Dedifferentiated amniotic fluid mesenchymal stem cell (primary cell): Measurements from ENCODE around the gene NVL.

Experiments
- DNase-seq: peaks from one replicate; pipeline ENCODE4 v3.0.0-alpha.2; 2016; ENCODE audit errors: extremely low spot score

The NVL gene

DNA sequence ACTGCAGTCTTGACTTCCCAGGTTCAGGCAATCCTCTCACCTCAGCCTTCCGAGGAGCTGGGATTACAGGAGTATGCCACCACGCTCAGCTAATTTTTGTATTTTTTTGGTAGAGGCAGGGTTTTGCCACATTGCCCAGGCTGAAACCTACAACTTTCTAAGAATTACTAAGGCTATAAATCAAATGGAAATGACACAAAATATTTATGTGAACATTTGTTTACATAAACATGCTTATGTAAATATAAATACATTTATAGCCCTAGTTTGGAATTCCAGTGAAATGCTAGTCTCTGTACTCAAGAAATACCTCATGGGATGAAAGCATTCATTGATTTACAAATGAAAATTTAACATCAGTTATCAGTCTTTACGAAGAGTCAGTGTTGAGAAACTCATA is 47.8 kb downstream of the NVL start:
- DNase-seq = no peak

DNA sequence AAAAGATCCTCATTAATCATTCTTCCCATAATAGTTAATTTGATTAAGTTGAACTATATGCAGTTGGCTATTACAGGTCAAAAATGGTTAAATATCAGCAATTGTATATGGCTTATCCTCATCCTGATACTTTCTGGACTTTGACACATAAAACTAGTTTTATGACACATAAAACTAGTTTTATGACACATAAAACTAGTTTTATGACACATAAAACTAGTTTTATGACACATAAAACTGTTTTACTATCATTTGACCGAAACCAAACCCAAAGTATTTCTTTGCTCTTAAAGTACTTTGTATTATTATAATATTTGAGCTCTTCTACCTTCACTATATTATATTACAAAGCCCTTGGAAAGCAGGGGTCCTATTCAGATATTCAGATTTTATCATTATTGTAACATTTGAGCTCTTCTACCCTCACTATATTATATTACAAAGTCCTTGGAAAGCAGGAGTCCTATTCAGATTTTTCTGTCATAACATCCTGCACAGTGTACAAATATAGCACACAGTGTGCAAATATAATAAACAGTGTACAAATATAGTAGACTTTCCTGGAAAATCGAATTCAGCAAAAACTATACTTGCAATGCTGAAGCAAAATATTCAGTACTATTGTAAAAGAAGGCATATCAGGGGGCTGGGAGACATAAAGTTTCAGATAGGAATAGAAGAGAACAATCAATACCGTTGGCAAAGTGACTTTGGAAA is 53.0 kb downstream of the NVL start:
- no peak for DNase-seq

GRCh38 chr1:224274970-224275626 is 54.9 kb downstream of the NVL start:
- no peak for DNase-seq

DNA sequence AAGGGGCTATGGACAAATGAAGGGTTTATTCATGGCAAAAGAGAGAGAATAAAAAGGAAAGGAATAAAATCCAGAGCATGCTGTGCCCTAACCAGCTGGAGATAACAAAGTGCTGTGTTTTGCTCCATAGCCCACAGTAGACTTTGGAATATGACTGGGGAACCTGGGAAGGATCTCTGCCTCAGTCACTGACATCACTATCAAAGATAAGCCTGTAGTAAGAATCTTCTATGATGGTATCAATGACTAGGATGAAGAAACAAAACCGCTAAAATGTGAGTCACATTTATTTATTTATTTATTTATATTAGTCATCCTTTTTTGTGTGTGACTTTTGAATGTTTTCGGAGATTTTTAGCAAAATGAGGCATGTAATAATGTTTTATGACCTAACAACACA is 56.3 kb downstream of the NVL start:
- DNase-seq = no peak

GRCh38 chr1:224271106-224271505 is 58.9 kb downstream of the NVL start:
- no peak for DNase-seq

DNA sequence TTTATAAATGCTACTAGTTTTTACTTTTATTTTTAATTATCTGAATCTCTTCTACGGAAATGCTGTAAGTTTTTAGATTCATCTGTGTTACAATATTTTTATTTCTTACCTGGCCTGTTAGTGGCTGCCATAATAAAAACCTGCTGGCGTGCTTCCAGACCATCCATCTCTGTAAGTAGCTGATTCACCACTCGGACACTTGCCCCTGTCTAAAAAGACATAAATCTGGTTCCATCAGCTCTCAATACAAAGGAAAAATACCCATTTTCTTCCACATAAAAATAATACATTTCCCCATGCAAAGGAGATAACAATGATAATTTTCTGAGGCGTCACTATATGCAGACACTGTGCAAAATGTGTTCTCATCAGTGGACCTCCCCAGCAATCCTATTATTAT is 62.0 kb downstream of the NVL start:
- no peak for DNase-seq

- no peak for DNase-seq
Observed at GRCh38 chr1:224266915-224267856, 62.8 kb downstream of the NVL start.

- no peak for DNase-seq
Observed at GRCh38 chr1:224266105-224266914, 63.7 kb downstream of the NVL start.

GRCh38 chr1:224264321-224264720 is 65.7 kb downstream of the NVL start:
- no peak for DNase-seq

DNA sequence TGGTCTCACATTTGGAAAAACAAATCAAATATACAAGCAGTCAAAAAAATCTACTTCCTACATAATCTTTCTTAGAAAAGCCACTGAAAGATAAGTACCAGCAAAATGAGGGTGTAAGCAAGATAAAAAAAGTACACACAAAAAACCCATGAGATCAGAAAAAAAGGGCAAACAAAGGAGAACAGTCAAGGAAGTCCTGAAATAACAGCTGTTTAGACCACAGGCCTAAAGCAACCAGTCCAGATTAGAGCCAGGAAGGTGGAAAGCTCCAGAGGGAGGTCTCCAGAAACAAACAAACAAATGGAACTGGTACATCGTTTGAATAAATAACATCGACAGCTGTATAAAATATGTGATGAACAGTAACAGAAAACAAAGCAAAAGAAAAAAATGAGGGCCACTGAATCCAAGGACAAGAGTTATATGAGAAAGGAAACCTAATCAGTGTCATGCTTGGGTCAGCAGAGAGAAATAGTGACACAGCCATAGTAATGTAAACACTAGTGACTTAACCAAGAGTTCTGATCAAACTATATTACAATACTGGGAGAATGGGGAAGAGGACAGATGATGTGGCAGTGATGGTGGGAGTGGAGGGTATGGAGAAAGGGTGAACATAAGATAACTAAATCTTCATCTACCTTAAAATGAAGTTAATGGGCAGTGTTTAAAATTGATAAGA is 67.5 kb downstream of the NVL start:
- no peak for DNase-seq

- no peak for DNase-seq
Observed at GRCh38 chr1:224259986-224260385, 70.0 kb downstream of the NVL start.

DNA sequence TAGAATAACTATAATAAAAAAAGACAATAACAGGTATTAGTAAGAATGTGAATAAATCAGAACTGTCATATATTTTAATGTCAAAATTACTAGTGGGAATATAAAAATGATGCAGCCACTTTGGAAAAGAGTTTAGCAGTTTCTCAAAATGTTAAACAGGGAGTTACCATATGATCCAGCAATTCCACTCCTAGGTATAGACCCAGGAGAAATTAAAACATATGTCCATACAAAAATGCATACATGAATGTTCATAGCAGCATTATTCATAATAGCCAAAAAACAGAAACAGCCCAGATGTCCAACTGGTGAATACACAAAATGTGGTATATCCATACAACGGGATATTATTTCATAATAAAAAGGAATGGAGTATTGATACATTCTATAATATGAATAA is 71.6 kb downstream of the NVL start:
- DNase-seq = no peak

DNA sequence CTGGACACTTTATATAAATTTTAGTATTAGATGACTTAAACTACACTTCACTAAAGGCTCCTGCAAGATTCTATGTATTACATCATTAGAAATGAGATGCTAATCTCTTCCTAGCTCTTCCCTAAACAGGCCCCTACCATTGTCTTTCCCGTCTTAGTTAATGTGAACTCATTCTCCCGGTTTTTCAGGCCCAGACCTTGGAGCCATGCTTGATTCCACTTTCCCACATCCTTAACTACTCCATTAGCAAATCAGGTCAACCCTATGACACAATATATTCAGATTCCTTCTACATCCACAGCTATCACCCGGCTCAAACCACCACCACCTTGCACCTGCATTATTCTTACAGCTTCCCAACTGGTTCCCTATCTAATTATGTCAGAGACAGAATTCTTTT is 73.3 kb downstream of the NVL start:
- DNase-seq = no peak

- DNase-seq = no peak
Observed at GRCh38 chr1:224253721-224254120, 76.3 kb downstream of the NVL start.

- DNase-seq = no peak
Observed at GRCh38 chr1:224252479-224252878, 77.5 kb downstream of the NVL start.

- DNase-seq = no peak
Observed at GRCh38 chr1:224251741-224252146, 78.2 kb downstream of the NVL start.

- no peak for DNase-seq
Observed at GRCh38 chr1:224245188-224245587, 84.8 kb downstream of the NVL start.

GRCh38 chr1:224238756-224239155 is 91.2 kb downstream of the NVL start:
- no peak for DNase-seq

GRCh38 chr1:224238212-224238611 is 91.8 kb downstream of the NVL start:
- no peak for DNase-seq

DNA sequence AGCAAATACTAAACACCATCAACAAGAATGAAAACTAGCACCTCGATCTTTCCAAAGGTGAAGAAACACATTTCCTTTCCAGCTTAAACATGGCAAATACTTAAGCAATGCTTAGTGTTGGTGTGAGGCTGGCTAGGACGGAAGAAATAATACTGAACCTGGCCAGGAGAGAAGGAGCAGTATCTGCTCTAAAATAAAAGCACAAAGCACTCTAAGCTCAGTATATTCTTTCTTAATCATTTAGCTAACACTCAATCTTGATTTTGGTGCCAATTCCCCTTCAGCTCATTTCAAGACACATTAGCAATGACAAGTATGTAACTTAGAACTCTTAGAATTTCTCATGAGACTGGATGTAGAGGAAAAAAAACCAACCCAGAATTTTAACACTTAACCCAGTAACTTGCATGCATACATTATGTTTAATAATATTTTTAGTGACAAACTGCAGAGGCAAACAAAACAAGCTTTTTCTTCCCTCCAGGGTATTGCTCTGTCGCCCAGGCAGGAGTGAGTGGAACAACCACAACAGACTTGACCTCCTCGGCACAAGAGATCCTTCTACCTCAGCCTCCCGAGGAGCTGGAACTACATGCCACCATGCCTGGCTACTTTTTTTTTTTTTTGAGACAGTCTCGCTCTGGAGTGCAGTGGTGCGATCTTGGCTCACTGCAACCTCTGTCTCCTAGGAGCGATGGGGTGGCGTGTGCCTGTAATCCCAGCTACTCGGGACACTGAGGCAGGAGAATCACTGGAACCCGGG is 92.7 kb downstream of the NVL start:
- DNase-seq = no peak
